ENCODE results near the gene SLCO2B1. TPM values are rescaled to one million over a fixed set of nuclear protein-coding genes. Genes with fewer than 3 reads are reported as not detected.

The SLCO2B1 gene
- total and polyA plus RNA-seq, 2 of the 8 experiments (the other 6 are each of a cell fraction or from before 2014, with no cell fraction given): 0.03 TPM; not detected in 1

DNA sequence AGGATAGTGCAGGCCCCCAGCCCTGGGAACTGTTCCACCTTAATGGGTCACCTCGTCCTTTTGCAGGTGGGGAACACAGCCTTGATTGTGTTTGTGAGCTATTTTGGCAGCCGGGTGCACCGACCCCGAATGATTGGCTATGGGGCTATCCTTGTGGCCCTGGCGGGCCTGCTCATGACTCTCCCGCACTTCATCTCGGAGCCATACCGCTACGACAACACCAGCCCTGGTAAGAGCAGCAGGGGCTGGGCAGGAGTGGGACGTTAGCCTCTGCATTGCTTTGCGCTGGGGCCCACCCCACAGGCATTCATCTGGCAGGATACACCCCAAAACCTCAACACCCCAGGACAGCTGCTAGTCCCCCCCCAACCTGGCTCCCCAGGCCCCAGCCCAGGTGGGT, 14.8 kb downstream of the SLCO2B1 start:
- no peaks in the 10 kb centered on the region for H3K9me3 ChIP-seq (ENCODE audit: insufficient read depth in 2 of 2, low read depth in 1 of 2, low read length in 1 of 2)
- H4K8ac ChIP-seq (ENCODE audit: extremely low read depth, insufficient read depth, low read length): no peak overlapping the region
- no peak overlapping the region for H3K14ac ChIP-seq (ENCODE audit: insufficient read length)
- H4K91ac ChIP-seq (replicated peaks; ENCODE audit: insufficient read length, low read length): no peak overlapping the region
- no peaks in the 10 kb centered on the region for H3K4me1 ChIP-seq (replicated peaks in 1 of 4; ENCODE audit: control insufficient read depth in 3 of 4, insufficient read depth in 4 of 4, low read length in 3 of 4)
- H2BK15ac ChIP-seq (ENCODE audit: low read length): no peak overlapping the region
- no peak overlapping the region for H4K5ac ChIP-seq (ENCODE audit: insufficient read length, low read depth, low read length)
- FAIRE-seq (no peak), DNase-seq (ENCODE audit: low read depth in 1 of 2, low spot score in 2 of 2) (no peak)
- no peak overlapping the region for H2AFZ ChIP-seq (ENCODE audit: low read length)
- no peak overlapping the region for H3K27ac ChIP-seq (ENCODE audit: low read depth, low read length)
- no peak overlapping the region for H3K56ac ChIP-seq (replicated peaks; ENCODE audit: insufficient read length, low read depth, low read length)
- H2AK5ac ChIP-seq (ENCODE audit: low read depth, low read length): no peak overlapping the region
- H3K4ac ChIP-seq (replicated peaks; ENCODE audit: insufficient read length, low read depth, low read length): no peak overlapping the region
- CTCF ChIA-PET (ENCODE audit: partially characterized antibody): interaction anchor here (0.6 to 8.9 kb wide), 6 partner anchors 10 to 672 kb away, joined by 3 to 78 read pairs (median 7); partner anchors contain the start of gene SLCO2B1
- no peak overlapping the region for H3K4me3 ChIP-seq (ENCODE audit: extremely low read depth in 1 of 4, insufficient read depth in 2 of 4, low read depth in 3 of 4, low read length in 4 of 4)
- POLR2A ChIA-PET (ENCODE audit: partially characterized antibody): no interaction called here
- H3K23ac ChIP-seq (ENCODE audit: insufficient read length): no peak overlapping the region
- no peaks in the 10 kb centered on the region for H3K27me3 ChIP-seq (replicated peaks in 1 of 4; ENCODE audit: control insufficient read depth in 3 of 4, extremely low read depth in 1 of 4, insufficient read depth in 3 of 4, low read length in 3 of 4)
- no peak overlapping the region for H3K18ac ChIP-seq (ENCODE audit: extremely low read depth, low read length)
- H3K79me2 ChIP-seq (ENCODE audit: control insufficient read depth in 1 of 2, insufficient read depth in 2 of 2, low read length in 2 of 2): no peaks in the 10 kb centered on the region
- no peaks in the 10 kb centered on the region for H3K36me3 ChIP-seq (ENCODE audit: control insufficient read depth in 2 of 4, insufficient read depth in 4 of 4, low read length in 3 of 4)
- peaks cover 2% of the 10 kb centered on the region; the same call in 1 of the 2 replicates for H3K23me2 ChIP-seq (ENCODE audit: low read depth, low read length)
- H2BK12ac ChIP-seq (ENCODE audit: low read depth, low read length): no peak overlapping the region
- no peak overlapping the region for H2BK120ac ChIP-seq (replicated peaks; ENCODE audit: low read depth, low read length)
- no peaks in the 10 kb centered on the region; the same call in 1 of the 2 replicates for H3K79me1 ChIP-seq (ENCODE audit: low read depth, low read length)
- H2BK5ac ChIP-seq (ENCODE audit: low read depth, low read length): no peak overlapping the region
- H4K20me1 ChIP-seq (replicated peaks in 1 of 2; ENCODE audit: control insufficient read depth in 1 of 2, insufficient read depth in 2 of 2, low read length in 2 of 2): no peaks in the 10 kb centered on the region
- no peak overlapping the region for H2BK20ac ChIP-seq (ENCODE audit: low read length)
- no peak overlapping the region for H3K4me2 ChIP-seq (ENCODE audit: insufficient read depth in 1 of 2, low read depth in 2 of 2, low read length in 2 of 2)
- H3K9ac ChIP-seq (replicated peaks in 1 of 4; ENCODE audit: extremely low read depth in 1 of 4, low read depth in 3 of 4, low read length in 3 of 4): no peak overlapping the region
- WGBS, 2 experiments (ENCODE audit: extremely low coverage in 1 of 2, insufficient coverage in 1 of 2, insufficient read length in 1 of 2, insufficient replicate concordance in 2 of 2, low coverage in 1 of 2, low lambda C conversion rate in 2 of 2, missing lambda C conversion rate in 1 of 2): 88% methylated on average over 10 of the region's 11 CpGs; no CpG with 5 or more reads in 1 of the 2 experiments
- no peak for TF ChIP-seq TCF12 (IDR thresholded peaks at IDR 0.05; ENCODE audit: low read depth, low read length)

All from H1 (cell line).